ENCODE data around the gene TMEM130. TPM values are rescaled to one million over a fixed set of nuclear protein-coding genes. Genes with fewer than 3 reads are reported as not detected.

Gene TMEM130
- total and polyA plus RNA-seq, 4 donors = 9.1 to 43.6 (median 18.0) TPM

DNA sequence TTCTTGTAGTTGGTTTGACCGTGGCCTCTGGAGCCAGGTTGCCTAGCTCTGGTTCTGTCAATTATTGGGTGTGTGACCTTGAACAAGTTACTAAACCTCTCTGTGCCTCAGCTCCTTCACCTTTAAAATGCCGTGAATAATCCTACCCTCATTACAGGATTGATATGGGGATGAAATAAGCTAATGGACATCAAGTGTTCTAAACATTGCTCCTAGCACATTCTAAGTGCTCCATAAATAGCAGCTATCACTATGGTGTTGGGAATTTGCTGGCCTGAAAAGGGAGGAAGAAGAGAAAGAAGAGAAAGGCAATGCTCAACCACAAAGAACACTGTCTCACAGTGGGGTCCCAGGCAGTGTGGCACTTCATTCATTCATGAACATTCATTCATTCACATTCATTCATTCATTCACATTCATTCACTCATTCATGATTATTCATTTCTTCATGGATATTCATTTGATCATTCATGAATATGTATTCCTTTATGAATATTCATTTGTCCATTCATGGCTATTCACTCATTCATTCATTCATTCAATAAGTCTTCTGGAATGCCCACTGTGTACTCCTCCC, 38.8 kb downstream of the TMEM130 start:
- no peaks in the 10 kb centered on the region for H3K27me3 ChIP-seq (ENCODE audit: control insufficient read depth in 1 of 2, insufficient read depth in 2 of 2, low read length in 1 of 2)
- H3K4me1 ChIP-seq (ENCODE audit: control insufficient read depth in 1 of 2, insufficient read depth in 2 of 2, low read length in 2 of 2) = no peaks in the 10 kb centered on the region
- DNase-seq (no peak), ATAC-seq (ENCODE audit: low FRiP score) (no peak)
- H3K36me3 ChIP-seq (ENCODE audit: control insufficient read depth in 1 of 2, insufficient read depth in 2 of 2, low read length in 1 of 2) = no peaks in the 10 kb centered on the region
- H3K9me3 ChIP-seq (ENCODE audit: control insufficient read depth, low read length) = no peaks in the 10 kb centered on the region
- 92 to 98% methylated on average over 2 of the region's 2 CpGs for WGBS, 2 donors
- no peak overlapping the region for H3K27ac ChIP-seq (ENCODE audit: low read depth in 1 of 2, low read length in 2 of 2)
- intact Hi-C loops (cut with DNase I) = no loop called here
- no peak overlapping the region for H3K4me3 ChIP-seq (ENCODE audit: low read length in 2 of 2)

DNA sequence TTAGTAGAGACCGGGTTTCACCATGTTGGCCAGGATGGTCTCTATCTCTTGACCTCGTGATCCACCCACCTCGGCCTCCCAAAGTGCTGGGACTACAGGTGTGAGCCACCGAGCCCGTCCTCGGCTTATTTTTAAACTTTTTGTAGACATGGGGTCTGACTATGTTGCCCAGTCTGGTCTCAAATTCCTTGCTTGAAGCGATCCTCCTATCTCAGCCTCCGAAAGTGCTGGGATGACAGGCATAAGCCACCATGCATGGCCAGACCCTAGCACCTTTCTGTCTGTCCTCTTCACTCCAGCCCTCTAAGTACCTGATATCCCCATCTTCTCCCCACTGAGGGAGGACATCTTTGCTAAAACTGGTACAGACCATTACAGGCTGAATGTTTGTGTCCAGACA, 41.4 kb downstream of the TMEM130 start:
- no peaks in the 10 kb centered on the region for H3K27me3 ChIP-seq (ENCODE audit: control insufficient read depth in 1 of 2, insufficient read depth in 2 of 2, low read length in 1 of 2)
- DNase-seq = no peak
- H3K27ac ChIP-seq (ENCODE audit: low read depth in 1 of 2, low read length in 2 of 2) = no peak overlapping the region
- H3K4me3 ChIP-seq (ENCODE audit: low read length in 2 of 2) = no peak overlapping the region
- WGBS, 2 donors = 98 to 99% methylated on average over 8 of the region's 8 CpGs
- no peaks in the 10 kb centered on the region for H3K4me1 ChIP-seq (ENCODE audit: control insufficient read depth in 1 of 2, insufficient read depth in 2 of 2, low read length in 2 of 2)
- no peaks in the 10 kb centered on the region for H3K36me3 ChIP-seq (ENCODE audit: control insufficient read depth in 1 of 2, insufficient read depth in 2 of 2, low read length in 1 of 2)
- ATAC-seq (ENCODE audit: low FRiP score) = no peak
- intact Hi-C loops (cut with DNase I) = loop anchor here in 1 of 2 donors (5.0 kb wide), 1 partner anchor 71 kb away; no protein-coding TSS in a partner anchor
- H3K9me3 ChIP-seq (ENCODE audit: control insufficient read depth, low read length) = no peaks in the 10 kb centered on the region

DNA sequence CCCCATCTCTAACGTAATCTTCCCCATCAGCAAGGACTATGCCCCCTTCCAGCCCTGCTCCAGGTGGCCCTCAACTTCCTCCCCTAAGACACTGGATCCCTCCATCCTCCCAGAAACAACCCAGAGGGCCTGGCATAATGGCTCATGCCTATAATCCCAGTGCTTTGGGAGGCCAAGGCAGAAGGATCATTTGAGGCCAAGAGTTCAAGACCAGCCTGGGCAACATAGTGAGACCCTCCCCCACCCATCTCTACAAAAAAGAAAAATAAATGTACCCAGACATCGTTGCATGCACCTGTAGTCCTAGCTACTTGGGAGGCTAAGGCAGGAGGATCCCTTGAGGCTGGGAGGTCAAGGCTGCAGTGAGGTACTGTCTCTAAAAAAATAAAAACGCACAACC, 42.6 kb downstream of the TMEM130 start:
- ATAC-seq (ENCODE audit: low FRiP score) (no peak), DNase-seq (no peak)
- Histone ChIP-seq H3K27ac (ENCODE audit: low read depth in 1 of 2, low read length in 2 of 2) (peak overlapping the region in 1 of 2 donors; percentile 48), H3K4me1 (ENCODE audit: control insufficient read depth in 1 of 2, insufficient read depth in 2 of 2, low read length in 2 of 2) (no peaks in the 10 kb centered on the region), H3K4me3 (ENCODE audit: low read length in 2 of 2) (no peak overlapping the region), H3K36me3 (ENCODE audit: control insufficient read depth in 1 of 2, insufficient read depth in 2 of 2, low read length in 1 of 2) (no peaks in the 10 kb centered on the region), H3K9me3 (ENCODE audit: control insufficient read depth, low read length) (no peaks in the 10 kb centered on the region), H3K27me3 (ENCODE audit: control insufficient read depth in 1 of 2, insufficient read depth in 2 of 2, low read length in 1 of 2) (no peaks in the 10 kb centered on the region)
- WGBS, 2 donors = 63 to 64% methylated on average over 3 of the region's 3 CpGs
- intact Hi-C loops (cut with DNase I) = loop anchor here (2.0 to 5.0 kb wide), 2 partner anchors 66 to 70 kb away; no protein-coding TSS in a partner anchor

DNA sequence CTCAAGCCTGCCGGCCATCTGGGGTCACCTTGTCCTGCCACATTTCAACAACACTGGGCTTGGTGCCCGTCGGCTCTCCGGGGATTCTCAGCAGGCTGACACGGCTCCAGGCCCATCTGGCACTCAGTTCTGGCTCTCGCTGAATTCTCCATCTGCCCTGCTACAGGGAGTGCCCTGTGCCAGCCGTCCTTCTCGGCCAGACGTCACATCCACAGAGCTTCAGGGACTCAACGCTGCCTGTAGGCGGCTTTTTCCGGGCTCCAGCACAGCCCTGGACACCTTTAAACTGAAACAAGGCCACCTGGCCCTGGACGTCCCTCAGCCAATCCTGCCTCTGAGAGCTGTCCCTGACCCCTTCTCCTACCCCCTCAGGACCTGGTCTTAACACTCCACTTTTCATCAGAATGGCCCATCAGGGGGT, 43.0 kb downstream of the TMEM130 start:
- Histone ChIP-seq H3K9me3 (ENCODE audit: control insufficient read depth, low read length) (no peaks in the 10 kb centered on the region), H3K27me3 (ENCODE audit: control insufficient read depth in 1 of 2, insufficient read depth in 2 of 2, low read length in 1 of 2) (no peaks in the 10 kb centered on the region), H3K4me3 (ENCODE audit: low read length in 2 of 2) (no peak overlapping the region), H3K36me3 (ENCODE audit: control insufficient read depth in 1 of 2, insufficient read depth in 2 of 2, low read length in 1 of 2) (no peaks in the 10 kb centered on the region), H3K27ac (ENCODE audit: low read depth in 1 of 2, low read length in 2 of 2) (no peak overlapping the region), H3K4me1 (ENCODE audit: control insufficient read depth in 1 of 2, insufficient read depth in 2 of 2, low read length in 2 of 2) (no peaks in the 10 kb centered on the region)
- 1 to 3% methylated on average over 10 to 13 of the region's 13 CpGs for WGBS, 2 donors
- intact Hi-C loops (cut with DNase I) = loop anchor here (2.0 to 5.0 kb wide), 2 partner anchors 66 to 70 kb away; no protein-coding TSS in a partner anchor
- DNase-seq = peak; percentile 91 to 95
- ATAC-seq (ENCODE audit: low FRiP score) = peak; percentile 91

DNA sequence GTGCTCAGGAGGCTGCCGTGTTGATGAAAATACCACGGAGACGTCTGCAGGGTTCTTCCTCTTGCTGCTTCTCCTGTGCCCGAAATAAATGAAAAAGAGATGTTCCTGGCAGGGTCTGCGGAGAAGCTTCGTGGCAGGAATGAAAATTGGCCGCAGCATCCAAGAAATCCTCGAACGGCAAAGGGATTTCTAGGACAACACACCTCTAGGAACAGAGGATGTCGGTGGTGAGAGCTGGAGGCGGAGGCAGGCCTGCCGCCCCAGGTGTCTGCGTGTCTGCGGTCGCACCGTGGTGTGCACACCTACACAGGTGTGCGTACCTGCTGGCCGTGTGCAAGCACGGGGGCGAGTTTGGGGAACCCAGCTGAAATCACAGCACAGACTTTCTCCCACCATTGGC, 43.4 kb downstream of the TMEM130 start:
- peak; percentile 31 for ATAC-seq (ENCODE audit: low FRiP score)
- WGBS, 2 donors = 10 to 16% methylated on average over 20 of the region's 20 CpGs

DNA sequence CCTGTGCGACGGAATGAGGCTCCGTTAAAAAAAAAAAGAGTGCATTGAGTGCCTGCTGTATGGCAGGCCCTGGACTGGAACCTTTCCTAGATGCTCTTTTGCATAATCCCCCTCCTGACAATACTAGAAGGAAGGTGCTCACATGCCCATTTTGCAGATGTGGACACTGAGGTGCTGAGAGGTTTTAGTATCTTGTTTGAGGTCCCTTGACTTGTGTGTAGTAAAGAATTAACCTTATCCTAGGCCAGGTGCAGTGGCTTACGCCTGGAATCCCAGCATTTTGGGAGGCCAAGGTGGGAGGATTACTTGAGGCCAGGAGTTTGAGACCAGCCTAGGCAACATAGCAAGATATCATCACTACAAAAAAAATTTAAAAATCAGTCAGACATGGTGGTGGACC, 46.6 kb downstream of the TMEM130 start:
- WGBS, 2 donors = 94 to 98% methylated on average over 4 of the region's 4 CpGs
- no peak for ATAC-seq (ENCODE audit: low FRiP score)
- Histone ChIP-seq H3K36me3 (ENCODE audit: control insufficient read depth in 1 of 2, insufficient read depth in 2 of 2, low read length in 1 of 2) (no peaks in the 10 kb centered on the region), H3K27ac (ENCODE audit: low read depth in 1 of 2, low read length in 2 of 2) (no peak overlapping the region), H3K4me3 (ENCODE audit: low read length in 2 of 2) (no peak overlapping the region), H3K27me3 (ENCODE audit: control insufficient read depth in 1 of 2, insufficient read depth in 2 of 2, low read length in 1 of 2) (no peaks in the 10 kb centered on the region), H3K9me3 (ENCODE audit: control insufficient read depth, low read length) (no peaks in the 10 kb centered on the region), H3K4me1 (ENCODE audit: control insufficient read depth in 1 of 2, insufficient read depth in 2 of 2, low read length in 2 of 2) (no peaks in the 10 kb centered on the region)
- no peak for DNase-seq
- intact Hi-C loops (cut with DNase I) = no loop called here

More for the DNA sequence above, 43.4 kb downstream of the TMEM130 start:
- no peak overlapping the region for H3K4me3 ChIP-seq (ENCODE audit: low read length in 2 of 2)
- H3K9me3 ChIP-seq (ENCODE audit: control insufficient read depth, low read length) = no peaks in the 10 kb centered on the region
- H3K27ac ChIP-seq (ENCODE audit: low read depth in 1 of 2, low read length in 2 of 2) = peak overlapping the region; percentile 23 to 34
- no peak for DNase-seq
- no peaks in the 10 kb centered on the region for H3K36me3 ChIP-seq (ENCODE audit: control insufficient read depth in 1 of 2, insufficient read depth in 2 of 2, low read length in 1 of 2)
- H3K4me1 ChIP-seq (ENCODE audit: control insufficient read depth in 1 of 2, insufficient read depth in 2 of 2, low read length in 2 of 2) = no peaks in the 10 kb centered on the region
- intact Hi-C loops (cut with DNase I) = loop anchor here (2.0 to 5.0 kb wide), 2 partner anchors 66 to 69 kb away; no protein-coding TSS in a partner anchor
- H3K27me3 ChIP-seq (ENCODE audit: control insufficient read depth in 1 of 2, insufficient read depth in 2 of 2, low read length in 1 of 2) = no peaks in the 10 kb centered on the region

DNA sequence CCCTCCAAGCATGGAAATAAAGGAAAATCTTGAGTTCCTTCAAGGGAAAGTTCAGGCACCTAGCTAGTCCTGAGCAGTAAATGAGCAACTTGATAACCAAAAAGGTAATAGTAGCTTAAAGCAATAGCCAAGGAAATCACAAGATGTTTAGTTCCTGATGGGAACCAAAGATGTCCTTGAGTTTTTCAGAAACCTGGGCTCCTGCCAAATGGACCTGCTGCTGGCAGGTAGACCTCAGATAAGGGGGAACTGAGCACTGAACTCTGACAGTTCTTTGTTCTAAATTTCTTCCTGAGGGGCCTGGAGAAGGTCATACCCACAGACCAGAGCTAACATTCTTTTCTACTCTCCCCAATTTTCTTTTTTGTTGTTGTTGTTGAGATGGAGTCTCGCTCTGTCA, 48.5 kb downstream of the TMEM130 start:
- H3K4me1 ChIP-seq (ENCODE audit: control insufficient read depth in 1 of 2, insufficient read depth in 2 of 2, low read length in 2 of 2) = peaks cover 5% of the 10 kb centered on the region in 2 donors
- DNase-seq = no peak
- H3K27ac ChIP-seq (ENCODE audit: low read depth in 1 of 2, low read length in 2 of 2) = peak overlapping the region in 1 of 2 donors; percentile 39

DNA sequence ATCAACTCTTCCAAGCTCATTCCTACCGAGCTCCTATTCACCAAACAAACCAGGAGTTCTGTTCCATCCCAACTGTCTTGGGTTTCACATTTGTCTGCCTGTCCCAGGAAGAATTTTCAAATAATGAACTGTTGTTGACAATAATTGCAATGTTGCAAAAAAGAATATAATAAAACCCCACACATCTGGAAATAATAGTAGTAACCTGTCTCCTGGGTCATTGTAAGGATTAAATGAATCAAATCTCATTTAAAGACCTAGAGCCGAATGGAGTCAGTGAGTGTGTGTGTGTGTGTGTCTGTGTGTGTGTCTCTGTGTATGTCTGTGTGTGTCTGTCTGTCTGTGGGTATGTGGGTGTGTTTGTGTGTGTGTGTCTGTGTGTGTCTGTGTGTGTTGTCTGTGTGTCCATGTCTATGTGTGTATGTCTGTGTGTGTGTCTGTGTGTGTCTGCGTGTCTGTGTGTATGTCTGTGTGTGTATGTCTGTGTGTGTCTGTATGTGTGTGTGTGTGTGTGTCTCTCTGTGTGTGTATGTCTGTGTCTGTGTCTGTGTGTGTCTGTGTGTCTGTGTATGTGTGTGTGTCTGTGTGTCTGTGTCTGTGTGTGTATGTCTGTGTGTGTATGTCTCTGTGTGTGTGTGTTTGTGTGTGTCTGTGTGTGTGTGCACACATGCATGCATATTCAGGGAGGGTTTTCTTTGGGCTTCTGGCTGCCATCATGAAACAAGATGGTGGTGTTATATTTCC, 52.7 kb downstream of the TMEM130 start:
- DNase-seq (no peak), ATAC-seq (ENCODE audit: low FRiP score) (no peak)
- peak overlapping the region; percentile 68 to 98 for H3K27ac ChIP-seq (ENCODE audit: low read depth in 1 of 2, low read length in 2 of 2)
- H3K27me3 ChIP-seq (ENCODE audit: control insufficient read depth in 1 of 2, insufficient read depth in 2 of 2, low read length in 1 of 2) = no peaks in the 10 kb centered on the region
- H3K4me1 ChIP-seq (ENCODE audit: control insufficient read depth in 1 of 2, insufficient read depth in 2 of 2, low read length in 2 of 2) = peaks cover 6 to 7% of the 10 kb centered on the region in 2 donors
- 63 to 64% methylated on average over 3 of the region's 3 CpGs for WGBS, 2 donors
- no peaks in the 10 kb centered on the region for H3K36me3 ChIP-seq (ENCODE audit: control insufficient read depth in 1 of 2, insufficient read depth in 2 of 2, low read length in 1 of 2)
- H3K4me3 ChIP-seq (ENCODE audit: low read length in 2 of 2) = no peak overlapping the region
- no peaks in the 10 kb centered on the region for H3K9me3 ChIP-seq (ENCODE audit: control insufficient read depth, low read length)
- intact Hi-C loops (cut with DNase I) = no loop called here

More for the DNA sequence above, 48.5 kb downstream of the TMEM130 start:
- H3K9me3 ChIP-seq (ENCODE audit: control insufficient read depth, low read length) = no peaks in the 10 kb centered on the region
- no peaks in the 10 kb centered on the region for H3K27me3 ChIP-seq (ENCODE audit: control insufficient read depth in 1 of 2, insufficient read depth in 2 of 2, low read length in 1 of 2)
- no peak overlapping the region for H3K4me3 ChIP-seq (ENCODE audit: low read length in 2 of 2)
- ATAC-seq (ENCODE audit: low FRiP score) = no peak
- intact Hi-C loops (cut with DNase I) = no loop called here
- 88 to 100% methylated on average over 1 of the region's 1 CpG for WGBS, 2 donors
- no peaks in the 10 kb centered on the region for H3K36me3 ChIP-seq (ENCODE audit: control insufficient read depth in 1 of 2, insufficient read depth in 2 of 2, low read length in 1 of 2)

DNA sequence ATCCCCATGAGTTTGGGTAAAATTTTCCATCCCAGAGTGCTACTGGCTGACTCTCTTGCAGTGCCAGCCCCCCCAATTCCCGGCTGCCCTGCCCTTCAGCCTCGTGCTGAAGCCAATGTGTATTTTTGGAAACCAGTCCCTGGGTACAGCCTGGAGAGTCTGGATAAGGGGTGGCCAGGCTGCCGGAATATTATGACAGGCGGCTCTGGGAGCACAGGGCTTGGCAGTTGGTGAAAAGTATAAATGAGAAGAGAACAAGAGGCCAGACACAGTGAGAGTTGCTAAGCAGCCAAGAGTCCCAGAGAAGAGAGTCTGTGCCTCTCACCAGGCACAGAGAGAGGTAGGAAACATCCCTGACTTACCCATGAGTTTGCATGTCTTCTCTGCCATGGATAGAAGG, 53.6 kb downstream of the TMEM130 start:
- H3K36me3 ChIP-seq (ENCODE audit: control insufficient read depth in 1 of 2, insufficient read depth in 2 of 2, low read length in 1 of 2) = no peaks in the 10 kb centered on the region
- peak; percentile 90 for ATAC-seq (ENCODE audit: low FRiP score)
- 4 to 5% methylated on average over 4 of the region's 4 CpGs for WGBS, 2 donors
- H3K27ac ChIP-seq (ENCODE audit: low read depth in 1 of 2, low read length in 2 of 2) = peak overlapping the region; percentile 68 to 98
- no peaks in the 10 kb centered on the region for H3K27me3 ChIP-seq (ENCODE audit: control insufficient read depth in 1 of 2, insufficient read depth in 2 of 2, low read length in 1 of 2)
- intact Hi-C loops (cut with DNase I) = no loop called here
- DNase-seq = peak; percentile 78 to 82
- H3K4me1 ChIP-seq (ENCODE audit: control insufficient read depth in 1 of 2, insufficient read depth in 2 of 2, low read length in 2 of 2) = peaks cover 6 to 7% of the 10 kb centered on the region in 2 donors
- H3K4me3 ChIP-seq (ENCODE audit: low read length in 2 of 2) = no peak overlapping the region
- no peaks in the 10 kb centered on the region for H3K9me3 ChIP-seq (ENCODE audit: control insufficient read depth, low read length)
